Daoy (cell line): Measurements from ENCODE around the gene ZNF511. TPM values are rescaled to one million over a fixed set of nuclear protein-coding genes. Genes with fewer than 3 reads are reported as not detected.
A peak's percentile ranks its signal among the peaks of the same experiment; 100 is the strongest.
"Not testable (repeated sequence)": the region's sequence is repeated elsewhere in the genome, so short reads cannot be mapped to it uniquely, and the experiment has no call there.

Experiments used
- DNase-seq: peaks from one replicate; pipeline ENCODE4 v3.0.0-alpha.2; 2015; ENCODE audit warnings: low read depth
- total RNA-seq: library from RNA; depleted of rRNA; stranded (reverse); fragments of >200 nt; shearing (Covaris generic); gene quantifications from 2 replicates; pipeline ENCODE4 v1.2.3, GENCODE V29; 2014

The ZNF511 gene
- total RNA-seq, 1 experiment from 2014 or later, result 29.8 TPM

GRCh38 chr10:133314911-133315310, 6.2 kb downstream of the ZNF511 start:
- no peak for DNase-seq

GRCh38 chr10:133315847-133316246, 7.1 kb downstream of the ZNF511 start:
- no peak for DNase-seq

DNA sequence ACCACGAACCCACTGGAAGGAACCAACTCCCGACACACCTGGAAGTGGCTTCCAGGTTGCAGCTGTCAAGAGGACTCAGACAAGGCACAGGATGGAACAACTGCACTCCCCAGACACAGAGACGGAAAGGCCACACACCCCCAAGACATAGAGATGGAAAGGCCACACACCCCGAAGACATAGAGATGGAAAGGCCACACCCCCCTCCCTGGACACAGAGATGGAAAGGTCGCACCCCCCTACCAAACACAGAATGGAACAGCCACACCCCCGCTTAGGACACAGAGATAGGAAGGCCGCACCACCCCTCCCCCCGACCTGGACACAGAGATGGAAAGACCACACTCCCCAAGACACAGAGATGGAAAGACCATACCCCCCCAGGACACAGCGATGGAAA, 7.6 kb downstream of the ZNF511 start:
- no peak for DNase-seq

GRCh38 chr10:133316732-133317131, 8.0 kb downstream of the ZNF511 start:
- no peak for DNase-seq

DNA sequence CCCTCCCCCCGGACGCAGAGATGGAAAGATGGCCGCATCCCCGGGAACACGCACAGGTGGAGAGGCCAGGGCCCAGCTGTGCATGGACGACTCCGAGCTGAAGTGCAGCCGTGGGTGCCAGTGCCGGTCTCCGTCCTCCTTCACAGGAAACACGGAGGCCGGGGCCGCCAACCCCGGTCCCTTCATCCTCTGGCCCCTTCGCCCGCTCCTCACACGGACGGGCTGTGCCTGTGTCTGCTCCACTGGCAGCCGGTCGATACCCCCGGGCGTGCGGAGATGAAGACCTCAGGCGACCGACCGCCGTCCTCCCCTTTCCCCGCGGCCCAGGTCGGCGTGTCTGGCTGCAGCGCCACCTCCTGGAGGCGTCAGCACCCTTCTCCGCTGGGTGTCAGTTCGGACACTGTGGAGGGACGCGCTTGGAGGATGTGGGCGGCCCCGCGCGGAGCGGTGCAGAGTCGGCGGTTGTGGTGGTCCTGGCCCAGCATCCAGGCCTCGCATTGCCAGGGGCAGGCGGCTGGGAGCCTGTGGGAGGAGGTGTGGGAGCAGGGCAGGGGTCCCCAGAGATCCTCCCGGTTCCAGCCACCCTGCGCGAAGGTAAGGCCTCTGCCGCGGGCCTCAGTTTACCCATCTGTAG, 9.9 kb downstream of the ZNF511 start:
- peak; percentile 69 for DNase-seq

- not testable (repeated sequence) for DNase-seq
Observed at GRCh38 chr10:133320852-133321422, 12.2 kb downstream of the ZNF511 start.

DNA sequence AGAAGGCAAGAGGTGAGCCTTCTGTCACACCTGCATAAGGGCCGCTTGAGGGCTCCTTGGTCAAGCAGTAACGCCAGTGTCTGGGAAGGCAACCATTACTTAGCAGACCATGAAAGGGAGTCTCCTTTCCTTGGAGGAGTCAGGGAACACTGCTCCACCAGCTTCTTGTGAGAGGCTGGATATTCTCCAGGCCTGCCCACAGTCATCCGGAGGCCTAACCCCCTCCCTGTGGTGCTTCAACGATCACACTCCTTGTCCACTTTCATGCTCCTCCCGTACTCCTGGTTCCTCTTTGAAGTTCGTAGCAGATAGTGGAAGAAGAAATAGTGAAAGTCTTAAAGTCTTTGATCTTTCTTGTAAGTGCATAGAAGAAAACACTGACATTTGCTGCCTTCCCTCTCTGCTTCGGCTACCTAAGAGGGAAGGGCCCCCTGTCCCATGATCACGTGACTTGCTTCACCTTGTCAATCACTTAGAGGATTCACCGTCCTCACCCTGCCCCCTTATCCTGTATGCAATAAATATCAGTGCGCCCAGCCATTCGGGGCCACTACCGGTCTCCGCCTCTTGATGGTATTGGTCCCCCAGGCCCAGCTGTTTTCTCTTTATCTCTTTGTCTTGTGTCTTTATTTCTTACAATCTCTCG, 13.5 kb downstream of the ZNF511 start:
- not testable (repeated sequence) for DNase-seq

DNA sequence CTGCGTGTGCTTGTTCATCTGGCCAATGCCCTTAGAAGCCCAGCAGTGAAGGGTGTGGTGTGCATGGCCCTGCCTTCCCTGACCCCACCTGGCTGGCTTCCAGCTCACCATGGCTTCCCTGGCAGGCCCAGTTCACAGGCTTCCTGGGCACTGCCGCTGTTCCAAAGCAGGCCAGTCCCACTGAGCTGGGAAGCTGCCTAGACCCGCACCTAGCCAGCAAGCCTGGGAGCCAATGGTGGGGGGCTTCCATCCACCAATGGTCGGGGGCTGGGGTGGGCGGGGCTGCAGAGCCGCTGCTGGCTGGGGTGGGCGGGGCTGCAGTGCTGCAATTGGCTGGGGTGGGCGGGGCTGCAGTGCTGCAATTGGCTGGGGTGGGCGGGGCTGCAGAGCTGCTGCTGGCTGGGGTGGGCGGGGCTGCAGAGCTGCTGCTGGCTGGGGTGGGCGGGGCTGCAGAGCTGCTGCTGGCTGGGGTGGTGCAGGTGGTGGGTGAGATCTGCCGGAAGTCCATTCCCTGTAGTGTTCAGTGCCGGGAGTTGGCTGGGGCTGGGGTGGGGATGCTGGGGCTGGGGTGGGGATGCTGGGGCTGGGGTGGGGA, 15.6 kb downstream of the ZNF511 start:
- DNase-seq, result peak; percentile 51

- DNase-seq, result no peak
Observed at GRCh38 chr10:133324857-133325260, 16.1 kb downstream of the ZNF511 start.

- no peak for DNase-seq
Observed at GRCh38 chr10:133325440-133326222, 16.9 kb downstream of the ZNF511 start.

- no peak for DNase-seq
Observed at GRCh38 chr10:133326223-133326551, 17.5 kb downstream of the ZNF511 start.

GRCh38 chr10:133326745-133327650, 18.3 kb downstream of the ZNF511 start:
- DNase-seq, result no peak

GRCh38 chr10:133327651-133328357, 19.1 kb downstream of the ZNF511 start:
- no peak for DNase-seq

- no peak for DNase-seq
Observed at GRCh38 chr10:133328358-133329343, 19.9 kb downstream of the ZNF511 start.

- peak; percentile 80 for DNase-seq
Observed at GRCh38 chr10:133329491-133330202, 20.9 kb downstream of the ZNF511 start.

GRCh38 chr10:133332936-133333699, 24.4 kb downstream of the ZNF511 start:
- no peak for DNase-seq

DNA sequence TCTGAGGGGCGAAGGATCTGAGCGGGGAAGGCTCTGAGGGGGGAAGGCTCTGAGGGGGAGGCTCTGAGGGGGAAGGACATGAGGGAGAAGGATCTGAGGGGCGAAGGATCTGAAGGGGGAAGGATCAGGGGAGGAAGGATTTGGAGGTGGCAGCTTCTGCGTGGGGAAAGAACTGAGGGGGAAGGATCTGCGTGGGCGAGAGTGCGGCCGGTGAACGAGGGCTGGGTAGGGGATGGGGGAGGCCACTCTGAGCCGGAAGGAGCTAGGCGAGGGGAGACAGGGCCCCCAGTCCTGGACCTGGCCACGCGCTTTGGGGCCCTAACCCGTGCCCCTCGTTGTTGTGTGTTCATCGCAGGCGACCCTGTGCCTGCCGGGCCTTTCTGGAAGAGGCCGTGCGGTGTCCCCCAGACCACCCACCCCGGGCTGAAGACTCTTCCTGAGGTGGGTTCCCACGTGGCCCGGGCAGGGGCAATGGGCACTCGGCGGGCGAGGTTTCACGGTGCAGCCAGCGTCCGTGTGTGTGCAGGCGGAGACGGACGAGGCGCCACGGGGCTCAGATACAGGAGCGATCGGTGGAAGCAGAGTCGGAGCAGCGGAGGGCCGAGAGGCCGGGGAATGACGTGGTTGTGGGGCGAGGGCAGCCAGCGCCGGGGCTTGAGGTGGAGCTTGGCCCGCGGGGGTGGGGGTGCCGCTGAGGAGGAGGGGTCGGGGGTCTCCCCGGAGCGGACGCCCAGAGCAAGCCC, 26.0 kb downstream of the ZNF511 start:
- DNase-seq, result peak; percentile 30
